GM12878 (cell line): Measurements from ENCODE around the gene PAX5. TPM values are rescaled to one million over a fixed set of nuclear protein-coding genes. Genes with fewer than 3 reads are reported as not detected.

Experiments
- ATAC-seq: fragments of 200-7000 bp; cut with Tn5 transposase; 3 replicates; pipeline ENCODE4 v1.9.1; 2020; ENCODE audit warnings: mild to moderate bottlenecking, moderate library complexity
- BruUV-seq: library from RNA; stranded (reverse); fragments of 400-500 nt; replicated peaks from 2 replicates; lab custom pipeline; 2021; lab: Mats Ljungman, UMichigan
- CTCF ChIA-PET: fragments of 300-600 bp; sonication (Branson Sonifier 250); formaldehyde crosslinking; extraction: SDS; loops from one replicate; lab custom pipeline; 2021; ENCODE audit warnings: inconsistent platforms; lab: Yijun Ruan, JAX
- POLR2A ChIA-PET: fragments of 350-600 bp; formaldehyde crosslinking; extraction: SDS; loops from one replicate; lab custom pipeline; 2021; ENCODE audit warnings: inconsistent platforms; lab: Charles Lee
- RAD21 ChIA-PET: fragments of 300-600 bp; sonication (Branson Sonifier 250); formaldehyde crosslinking; loops from one replicate; lab custom pipeline; 2023; ENCODE audit warnings: antibody characterized with exemption; ENCODE audit not compliant: unreplicated experiment; lab: Charles Lee
- SMC1A ChIA-PET: fragments of 300-600 bp; sonication (Branson Sonifier 250); formaldehyde crosslinking; loops from one replicate; lab custom pipeline; 2023; ENCODE audit not compliant: unreplicated experiment, uncharacterized antibody; lab: Charles Lee
- DNase-seq: peaks from one replicate; pipeline ENCODE4 v3.0.0-alpha.2; 2011; ENCODE audit warnings: low read depth, low spot score
- FAIRE-seq: peaks from 3 replicates; lab custom pipeline; 2011; peaks lifted over from hg19 to GRCh38; lab: Jason Lieb, UNC
- H2AFZ ChIP-seq: 2 replicates; pipeline ENCODE4 v1.6.0; 2011; ENCODE audit warnings: low read depth, low read length, control low read depth; ENCODE audit not compliant: control insufficient read depth
- H3K27ac ChIP-seq: 2 replicates; pipeline ENCODE4 v1.5.1; 2011; ENCODE audit warnings: control low read depth; ENCODE audit not compliant: control insufficient read depth, insufficient read depth
- H3K27me3 ChIP-seq, 2 experiments: replicated peaks in 1 of 2; 2 replicates each; pipeline versions ENCODE4 v1.6.0 to v1.6.1; 2011; ENCODE audit warnings: low read length in 1 of 2; ENCODE audit not compliant: control insufficient read depth in 2 of 2, insufficient read depth in 2 of 2
- H3K36me3 ChIP-seq, 2 experiments: 2 replicates each; pipeline ENCODE4 v1.5.1; 2011; ENCODE audit warnings: low read length in 1 of 2; ENCODE audit not compliant: control insufficient read depth in 2 of 2, insufficient read depth in 2 of 2
- H3K4me1 ChIP-seq: 2 replicates; pipeline ENCODE4 v1.6.1; 2011; ENCODE audit warnings: mild to moderate bottlenecking, low read length, moderate library complexity, mixed read lengths; ENCODE audit not compliant: control insufficient read depth, insufficient read depth
- H3K4me2 ChIP-seq: 2 replicates; pipeline ENCODE4 v1.6.0; 2011; ENCODE audit warnings: control low read depth; ENCODE audit not compliant: control insufficient read depth, insufficient read depth
- H3K4me3 ChIP-seq: fragments of 200-600 bp; sonication (generic); 2 replicates; pipeline ENCODE4 v1.5.1; 2016
- H3K79me2 ChIP-seq: 2 replicates; pipeline ENCODE4 v1.6.0; 2011; ENCODE audit warnings: low read length; ENCODE audit not compliant: control insufficient read depth, insufficient read depth
- H3K9ac ChIP-seq: 2 replicates; pipeline ENCODE4 v1.8.0; 2011; ENCODE audit warnings: low read length, control low read depth, mixed read lengths; ENCODE audit not compliant: control insufficient read depth, insufficient read depth
- H3K9me3 ChIP-seq: replicated peaks from 3 replicates; pipeline ENCODE4 v1.5.1; 2011; ENCODE audit warnings: mild to moderate bottlenecking, low read length; ENCODE audit not compliant: control insufficient read depth, insufficient read depth
- H4K20me1 ChIP-seq: 2 replicates; pipeline ENCODE4 v1.6.0; 2011; ENCODE audit not compliant: control insufficient read depth, insufficient read depth
- ATF7 ChIP-seq: fragments of 450-650 bp; IDR thresholded peaks from 2 replicates; pipeline ENCODE4 v1.6.1; 2016; ENCODE audit warnings: low read depth, mild to moderate bottlenecking
- CBX3 ChIP-seq: fragments of 200-600 bp; sonication (generic); IDR thresholded peaks from 2 replicates; pipeline ENCODE4 v1.6.1; 2016; ENCODE audit warnings: low read depth, borderline replicate concordance
- CHD4 ChIP-seq: fragments of 200-600 bp; sonication (generic); IDR thresholded peaks from 2 replicates; pipeline ENCODE4 v1.6.1; 2016; ENCODE audit warnings: mild to moderate bottlenecking
- CREB1 ChIP-seq: IDR thresholded peaks from 2 replicates; pipeline ENCODE4 v1.6.1; 2012; ENCODE audit warnings: low read depth, mild to moderate bottlenecking, inconsistent platforms
- HCFC1 ChIP-seq: fragments of 150-350 bp; IDR thresholded peaks from 2 replicates; pipeline ENCODE4 v1.6.1; 2014; ENCODE audit warnings: low read length
- HDAC6 ChIP-seq: fragments of 200-600 bp; sonication (generic); IDR thresholded peaks from one replicate; pipeline ENCODE4 v1.8.0; 2017; ENCODE audit warnings: antibody characterized with exemption; ENCODE audit not compliant: unreplicated experiment
- HDGF ChIP-seq: fragments of 450-650 bp; IDR thresholded peaks from 2 replicates; pipeline ENCODE4 v1.6.1; 2016; ENCODE audit warnings: antibody characterized with exemption
- IRF4 ChIP-seq: IDR thresholded peaks from 2 replicates; pipeline ENCODE4 v1.6.1; 2011; ENCODE audit warnings: low read depth, low read length
- MXI1 ChIP-seq: fragments of 150-350 bp; IDR thresholded peaks from 2 replicates; pipeline ENCODE4 v1.6.1; 2011; ENCODE audit warnings: low read depth, mild to moderate bottlenecking, inconsistent platforms, low read length, improper control_type of control experiment
- NBN ChIP-seq: fragments of 450-650 bp; IDR thresholded peaks from 2 replicates; pipeline ENCODE4 v1.6.1; 2016
- NFXL1 ChIP-seq: fragments of 450-650 bp; IDR thresholded peaks from 2 replicates; pipeline ENCODE4 v1.6.1; 2017; ENCODE audit warnings: antibody characterized with exemption, mild to moderate bottlenecking, borderline replicate concordance
- SIN3A ChIP-seq: IDR thresholded peaks from 2 replicates; pipeline ENCODE4 v1.6.1; 2012; ENCODE audit warnings: low read depth, low read length, improper control_type of control experiment
- SUZ12 ChIP-seq: fragments of 200-600 bp; sonication (generic); IDR thresholded peaks from one replicate; pipeline ENCODE4 v1.6.1; 2018; ENCODE audit warnings: antibody characterized with exemption, mild to moderate bottlenecking; ENCODE audit not compliant: unreplicated experiment
- TARDBP ChIP-seq: IDR thresholded peaks from 2 replicates; pipeline ENCODE4 v1.6.1; 2016; ENCODE audit warnings: borderline replicate concordance
- TCF12 ChIP-seq: IDR thresholded peaks from 2 replicates; pipeline ENCODE4 v1.6.1; 2011; ENCODE audit warnings: low read depth, mild to moderate bottlenecking, low read length
- ZNF384 ChIP-seq: IDR thresholded peaks from 2 replicates; pipeline ENCODE4 v1.6.1; 2012; ENCODE audit warnings: low read depth, mild to moderate bottlenecking, low read length, improper control_type of control experiment, borderline replicate concordance
- ZNF622 ChIP-seq: fragments of 450-650 bp; IDR thresholded peaks from 2 replicates; pipeline ENCODE4 v1.6.1; 2017; ENCODE audit warnings: mild to moderate bottlenecking, inconsistent platforms
- WGBS: methylation state at CpG from one replicate; pipeline ENCODE4 v1.1.6; 2016; ENCODE audit warnings: low lambda C conversion rate; ENCODE audit not compliant: insufficient replicate concordance, insufficient coverage; ENCODE audit errors: missing lambda C conversion rate; 5-methylcytosine and 5-hydroxymethylcytosine counted together
- in situ Hi-C: fragments of 300-500 bp; cut with MboI; formaldehyde crosslinking; loops from 9 replicates; pipeline ENCODE4 v1.14.3; 2018; ENCODE audit warnings: mixed read lengths
- intact Hi-C: fragments of 100-400 bp; cut with micrococcal nuclease; formaldehyde crosslinking; loops from one replicate; pipeline ENCODE4 v1.14.2; 2022; ENCODE audit not compliant: unreplicated experiment
- polyA plus RNA-seq, 11 experiments: library from polyadenylated mRNA; depleted of rRNA in 4 of 11; unstranded in 6 of 11; stranded (reverse) in 5 of 11; fragments of >200 nt; fragmentation: Nextera tagmentation in 4 of 11; fragmentation: Illumina TruSeq in 1 of 11; extraction: Ambion mirVana in 4 of 11; extraction: Trizol in 1 of 11; gene quantifications; 1 replicate in 1 of 11; 2 replicates in 10 of 11; pipeline versions ENCODE4 v1.2.1 to v1.2.3, GENCODE V29; 2011 to 2016; ENCODE audit warnings: inconsistent platforms in 2 of 11, missing spikeins in 2 of 11, low read depth in 1 of 11
- total RNA-seq, 4 experiments: library from RNA; depleted of rRNA in 3 of 4; stranded (reverse); fragments of >200 nt in 3 of 4; fragmentation: Illumina TruSeq in 1 of 4; extraction: Trizol in 1 of 4; gene quantifications; 2 replicates each; pipeline versions ENCODE4 v1.2.1 to v1.2.3, GENCODE V29; 2013 to 2021
- TF ChIP-seq, protein P1 (sequence below): IDR thresholded peaks from 2 replicates; pipeline ENCODE4 v1.6.1; 2012; ENCODE audit warnings: mild to moderate bottlenecking, low read depth, low read length
- TF ChIP-seq, protein P2 (sequence below): IDR thresholded peaks from 2 replicates; pipeline ENCODE4 v1.6.1; 2011; ENCODE audit warnings: borderline replicate concordance, low read depth, mild to moderate bottlenecking, moderate library complexity, mixed read lengths, low read length; ENCODE audit not compliant: insufficient read depth; ENCODE audit errors: extremely low read length
- TF ChIP-seq, protein P3 (sequence below): fragments of 450-650 bp; IDR thresholded peaks from 2 replicates; pipeline ENCODE4 v1.6.1; 2017; ENCODE audit warnings: low read depth, mild to moderate bottlenecking, moderate library complexity

PAX5 gene
- total and polyA plus RNA-seq, 10 of the 15 experiments (the other 5 are each of a cell fraction or from before 2014, with no cell fraction given) = 2.2 to 123 (median 31.9) TPM

DNA sequence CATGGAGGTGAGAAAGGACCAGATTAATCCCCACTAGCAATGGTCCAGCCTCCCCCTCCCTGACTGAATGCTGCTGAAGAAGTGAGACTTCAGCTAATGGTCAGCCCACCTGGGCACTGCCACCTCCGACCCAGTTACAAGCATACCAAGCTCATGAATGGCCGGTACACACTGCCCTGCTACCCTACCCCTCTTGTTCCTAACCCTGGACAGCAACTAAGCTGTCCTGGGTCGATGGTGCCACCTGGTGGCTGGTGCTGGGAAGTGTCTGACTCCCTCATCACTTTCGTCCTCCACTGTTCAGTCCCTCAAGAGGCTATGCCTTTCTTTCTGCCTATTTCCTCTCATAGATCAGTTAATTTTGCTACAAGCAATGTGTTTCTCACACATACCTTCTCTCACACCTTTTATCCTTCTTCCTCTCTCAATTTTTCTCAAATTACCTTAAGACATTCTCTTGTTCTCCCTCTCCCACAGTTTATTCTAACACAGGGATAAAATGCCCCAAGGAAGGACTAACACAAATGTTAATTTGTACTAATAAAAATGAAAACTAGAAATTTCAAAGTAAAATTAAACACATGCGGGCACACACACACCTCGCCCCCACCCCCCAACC lies 42.4 kb downstream of the PAX5 start:
- Histone ChIP-seq H3K4me3 (no peak overlapping the region), H4K20me1 (no peaks in the 10 kb centered on the region), H3K4me1 (peaks cover 65% of the 10 kb centered on the region), H3K4me2 (no peak overlapping the region; the same call in 1 of the 2 replicates), H2AFZ (no peak overlapping the region), H3K36me3 (peaks cover 26 to 44% of the 10 kb centered on the region in 2 experiments; a peak in 3 of 4 replicates), H3K79me2 (peaks cover 87% of the 10 kb centered on the region), H3K9ac (no peak overlapping the region), H3K27ac (peak overlapping the region; percentile 93), H3K9me3 (peaks cover 7% of the 10 kb centered on the region; the same call in 2 of the 3 replicates), H3K27me3 (no peaks in the 10 kb centered on the region)
- no peak for ATAC-seq
- WGBS = 14% methylated on average over 6 of the region's 6 CpGs
- in situ Hi-C loops = no loop called here
- FAIRE-seq = peak; percentile 68
- RAD21 ChIA-PET = interaction anchor here (1.1 to 6.3 kb wide), 14 partner anchors 11 to 584 kb away, joined by 3 to 46 read pairs (median 4); no protein-coding TSS in a partner anchor
- no TSS peak for BruUV-seq
- CTCF ChIA-PET = interaction anchor here (0.7 to 4.7 kb wide), 17 partner anchors 10 to 420 kb away, joined by 3 to 56 read pairs (median 5); no protein-coding TSS in a partner anchor
- SMC1A ChIA-PET = interaction anchor here (0.6 to 2.6 kb wide), 16 partner anchors 12 to 461 kb away, joined by 3 to 16 read pairs (median 4); no protein-coding TSS in a partner anchor
- POLR2A ChIA-PET = interaction anchor here (0.7 to 1.9 kb wide), 7 partner anchors 7 to 420 kb away, joined by 3 to 8 read pairs (median 3); no protein-coding TSS in a partner anchor
- intact Hi-C loops = loop anchor here (1.0 to 10.0 kb wide), 3 partner anchors 118 to 383 kb away; no protein-coding TSS in a partner anchor
- no peak for DNase-seq
- TF ChIP-seq TCF12 = no peak
- TF ChIP-seq, protein P1, sequence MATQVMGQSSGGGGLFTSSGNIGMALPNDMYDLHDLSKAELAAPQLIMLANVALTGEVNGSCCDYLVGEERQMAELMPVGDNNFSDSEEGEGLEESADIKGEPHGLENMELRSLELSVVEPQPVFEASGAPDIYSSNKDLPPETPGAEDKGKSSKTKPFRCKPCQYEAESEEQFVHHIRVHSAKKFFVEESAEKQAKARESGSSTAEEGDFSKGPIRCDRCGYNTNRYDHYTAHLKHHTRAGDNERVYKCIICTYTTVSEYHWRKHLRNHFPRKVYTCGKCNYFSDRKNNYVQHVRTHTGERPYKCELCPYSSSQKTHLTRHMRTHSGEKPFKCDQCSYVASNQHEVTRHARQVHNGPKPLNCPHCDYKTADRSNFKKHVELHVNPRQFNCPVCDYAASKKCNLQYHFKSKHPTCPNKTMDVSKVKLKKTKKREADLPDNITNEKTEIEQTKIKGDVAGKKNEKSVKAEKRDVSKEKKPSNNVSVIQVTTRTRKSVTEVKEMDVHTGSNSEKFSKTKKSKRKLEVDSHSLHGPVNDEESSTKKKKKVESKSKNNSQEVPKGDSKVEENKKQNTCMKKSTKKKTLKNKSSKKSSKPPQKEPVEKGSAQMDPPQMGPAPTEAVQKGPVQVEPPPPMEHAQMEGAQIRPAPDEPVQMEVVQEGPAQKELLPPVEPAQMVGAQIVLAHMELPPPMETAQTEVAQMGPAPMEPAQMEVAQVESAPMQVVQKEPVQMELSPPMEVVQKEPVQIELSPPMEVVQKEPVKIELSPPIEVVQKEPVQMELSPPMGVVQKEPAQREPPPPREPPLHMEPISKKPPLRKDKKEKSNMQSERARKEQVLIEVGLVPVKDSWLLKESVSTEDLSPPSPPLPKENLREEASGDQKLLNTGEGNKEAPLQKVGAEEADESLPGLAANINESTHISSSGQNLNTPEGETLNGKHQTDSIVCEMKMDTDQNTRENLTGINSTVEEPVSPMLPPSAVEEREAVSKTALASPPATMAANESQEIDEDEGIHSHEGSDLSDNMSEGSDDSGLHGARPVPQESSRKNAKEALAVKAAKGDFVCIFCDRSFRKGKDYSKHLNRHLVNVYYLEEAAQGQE = peak; percentile 73
- no peak for TF ChIP-seq CBX3
- TF ChIP-seq NFXL1 = no peak
- no peak for TF ChIP-seq CREB1
- TF ChIP-seq ATF7 = no peak
- TF ChIP-seq, protein P2, sequence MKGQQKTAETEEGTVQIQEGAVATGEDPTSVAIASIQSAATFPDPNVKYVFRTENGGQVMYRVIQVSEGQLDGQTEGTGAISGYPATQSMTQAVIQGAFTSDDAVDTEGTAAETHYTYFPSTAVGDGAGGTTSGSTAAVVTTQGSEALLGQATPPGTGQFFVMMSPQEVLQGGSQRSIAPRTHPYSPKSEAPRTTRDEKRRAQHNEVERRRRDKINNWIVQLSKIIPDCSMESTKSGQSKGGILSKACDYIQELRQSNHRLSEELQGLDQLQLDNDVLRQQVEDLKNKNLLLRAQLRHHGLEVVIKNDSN = no peak
- no peak for TF ChIP-seq SUZ12
- TF ChIP-seq HDAC6 = no peak
- 0 out of 2 replicates have a peak, but pooled peaks have one; percentile 28 for TF ChIP-seq NBN
- no peak for TF ChIP-seq SIN3A
- TF ChIP-seq IRF4 = peak; percentile 55; the same call in 1 of the 2 replicates
- TF ChIP-seq ZNF622 = no peak
- no peak for TF ChIP-seq MXI1
- no peak for TF ChIP-seq ZNF384
- TF ChIP-seq HCFC1 = no peak
- peak; percentile 82 for TF ChIP-seq HDGF
- no peak for TF ChIP-seq CHD4
- TF ChIP-seq, protein P3, sequence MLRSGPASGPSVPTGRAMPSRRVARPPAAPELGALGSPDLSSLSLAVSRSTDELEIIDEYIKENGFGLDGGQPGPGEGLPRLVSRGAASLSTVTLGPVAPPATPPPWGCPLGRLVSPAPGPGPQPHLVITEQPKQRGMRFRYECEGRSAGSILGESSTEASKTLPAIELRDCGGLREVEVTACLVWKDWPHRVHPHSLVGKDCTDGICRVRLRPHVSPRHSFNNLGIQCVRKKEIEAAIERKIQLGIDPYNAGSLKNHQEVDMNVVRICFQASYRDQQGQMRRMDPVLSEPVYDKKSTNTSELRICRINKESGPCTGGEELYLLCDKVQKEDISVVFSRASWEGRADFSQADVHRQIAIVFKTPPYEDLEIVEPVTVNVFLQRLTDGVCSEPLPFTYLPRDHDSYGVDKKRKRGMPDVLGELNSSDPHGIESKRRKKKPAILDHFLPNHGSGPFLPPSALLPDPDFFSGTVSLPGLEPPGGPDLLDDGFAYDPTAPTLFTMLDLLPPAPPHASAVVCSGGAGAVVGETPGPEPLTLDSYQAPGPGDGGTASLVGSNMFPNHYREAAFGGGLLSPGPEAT = no peak
- TF ChIP-seq TARDBP = no peak
